ENCODE results near the gene ZXDC.

GRCh38 chr3:126464093-126464492 is 11.6 kb downstream of the ZXDC start:
- TF ChIP-seq EZH2 (IDR thresholded peaks at IDR 0.05) (no peak), POLR2AphosphoS5 (IDR thresholded peaks at IDR 0.05; ENCODE audit: borderline replicate concordance, low read depth, low read length) (no peak), FOXP2 (optimal IDR thresholded peaks at IDR 0.05; ENCODE audit: control extremely low read depth, extremely low read length, insufficient read depth) (no peak)

Data from SK-N-MC (cell line).